Activated CD4-positive, alpha-beta T cell treated with anti-CD3 and anti-CD28 coated beads, Interleukin-2, amount 50 U/mL, for 1 hour (primary cell): ENCODE measurements around the gene PVALB.

Source experiments
- DNase-seq: peaks from one replicate; pipeline ENCODE4 v3.0.0-alpha.2; 2020

Gene PVALB

DNA sequence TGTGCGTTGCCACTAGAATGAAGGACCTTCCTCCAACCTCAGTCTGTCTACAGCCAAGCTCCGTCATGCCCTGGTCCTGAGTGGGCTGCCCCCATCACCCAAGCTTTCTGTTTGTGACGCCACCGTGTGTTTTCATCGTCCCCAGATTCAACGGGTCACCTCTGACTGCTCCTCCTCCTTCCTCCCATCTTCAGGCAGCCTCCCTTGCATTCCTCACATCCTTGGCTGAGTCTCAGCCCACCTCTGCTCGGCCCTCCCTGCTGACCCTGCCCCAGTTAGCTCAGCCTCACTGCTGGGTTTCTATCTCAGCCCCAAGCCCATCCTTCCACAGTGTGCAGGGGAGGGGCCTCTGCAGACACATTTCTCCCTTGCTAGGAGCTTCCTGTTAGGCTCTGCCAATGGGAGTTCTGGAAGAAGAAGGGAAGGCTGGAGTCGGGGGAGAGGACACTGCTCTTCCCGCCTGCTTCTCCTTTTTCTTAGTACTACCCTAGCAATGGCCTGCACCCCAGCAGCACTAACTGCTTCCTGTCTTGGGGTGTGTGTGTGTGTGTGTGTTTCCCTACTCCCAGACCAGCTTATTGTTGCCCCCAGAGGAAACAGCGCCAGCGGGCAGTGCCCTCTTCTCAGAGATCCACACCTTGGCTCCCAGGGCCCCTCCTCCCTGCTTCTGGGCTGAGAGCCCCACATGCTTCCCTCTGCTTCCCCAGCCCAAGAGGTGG is 46.2 kb downstream of the PVALB start:
- DNase-seq, result no peak

DNA sequence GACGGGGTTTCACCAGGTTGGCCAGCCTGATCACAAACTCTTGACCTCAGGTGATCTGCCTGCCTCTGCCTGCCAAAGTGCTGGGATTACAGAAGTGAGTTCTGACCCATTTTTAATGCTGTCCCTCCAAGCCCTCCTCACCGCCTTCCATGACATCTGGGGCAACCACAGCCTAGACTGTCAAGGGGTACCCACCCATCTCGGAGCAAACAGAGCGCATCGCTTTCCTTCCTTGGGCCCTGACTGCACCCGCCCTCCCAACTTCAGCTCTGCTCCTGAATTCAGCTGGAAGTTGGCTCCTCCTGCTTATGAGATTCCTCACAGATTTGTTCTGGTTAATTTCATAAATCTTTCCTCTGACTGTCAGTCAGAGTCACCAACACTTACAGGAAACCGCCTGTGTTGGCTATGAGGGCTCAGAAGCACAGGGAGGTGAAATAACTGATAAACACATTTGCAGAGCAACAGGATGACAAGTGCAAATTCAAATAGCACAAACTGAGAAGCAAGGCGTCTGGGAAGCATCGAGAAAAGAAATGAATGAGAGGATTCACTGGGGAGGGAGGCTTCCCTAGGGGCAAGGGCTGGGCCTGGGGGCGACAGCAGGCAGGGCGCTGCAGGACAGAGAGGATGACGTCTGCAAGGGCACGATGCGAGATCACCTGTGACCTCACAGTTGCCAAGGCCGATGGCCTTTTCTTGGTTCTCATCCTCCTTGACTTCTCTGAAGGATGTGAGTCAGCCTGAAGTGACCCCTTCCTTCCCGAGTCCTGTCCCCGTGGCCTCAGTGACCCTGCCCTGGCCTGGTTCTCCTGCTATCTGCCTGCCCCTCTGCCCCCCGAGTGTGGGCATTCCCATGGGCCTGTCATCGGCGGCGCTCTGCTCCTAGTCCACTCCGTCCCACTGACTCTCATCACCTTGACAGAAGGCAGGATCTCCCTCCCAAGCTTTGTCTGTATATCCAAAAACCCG is 47.0 kb downstream of the PVALB start:
- DNase-seq, result no peak

DNA sequence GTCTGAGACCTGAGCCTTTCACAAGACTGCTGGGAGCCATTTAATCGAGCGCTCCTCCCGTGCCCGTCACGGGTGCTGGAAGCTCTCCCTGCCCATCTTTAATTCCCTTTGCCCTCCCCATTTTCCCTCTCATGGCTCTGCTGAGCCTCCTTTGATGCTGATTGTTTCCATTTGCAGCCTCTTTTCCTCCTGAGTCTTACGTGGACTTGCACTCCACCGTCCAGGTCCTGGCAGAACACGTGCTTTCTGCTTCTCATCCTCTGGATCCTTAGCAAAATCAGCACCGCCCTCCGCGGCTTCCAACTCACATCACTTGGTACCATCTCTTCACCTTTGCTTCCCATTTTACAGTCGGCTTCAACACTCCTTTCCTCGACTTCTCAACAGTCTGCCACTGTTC is 48.2 kb downstream of the PVALB start:
- no peak for DNase-seq

DNA sequence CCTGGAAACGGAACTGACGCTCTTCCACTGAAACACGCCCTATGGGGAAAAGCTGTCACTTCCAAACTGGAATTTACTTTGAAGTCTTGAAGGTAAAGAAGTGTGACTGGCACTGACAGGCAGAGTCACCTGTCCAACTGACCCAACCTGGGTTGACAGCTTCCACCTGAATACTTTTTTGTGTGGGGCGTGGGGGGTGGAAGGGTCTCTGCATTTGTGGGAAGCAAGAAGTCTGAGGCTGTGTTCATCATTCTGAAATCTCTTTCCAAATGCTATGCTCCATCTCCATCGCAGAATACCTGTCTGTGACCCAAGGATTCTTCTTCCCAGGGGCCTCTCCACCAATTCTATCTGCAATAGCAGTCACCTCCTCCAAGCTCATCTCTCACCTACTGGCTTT is 48.7 kb downstream of the PVALB start:
- DNase-seq, result no peak

DNA sequence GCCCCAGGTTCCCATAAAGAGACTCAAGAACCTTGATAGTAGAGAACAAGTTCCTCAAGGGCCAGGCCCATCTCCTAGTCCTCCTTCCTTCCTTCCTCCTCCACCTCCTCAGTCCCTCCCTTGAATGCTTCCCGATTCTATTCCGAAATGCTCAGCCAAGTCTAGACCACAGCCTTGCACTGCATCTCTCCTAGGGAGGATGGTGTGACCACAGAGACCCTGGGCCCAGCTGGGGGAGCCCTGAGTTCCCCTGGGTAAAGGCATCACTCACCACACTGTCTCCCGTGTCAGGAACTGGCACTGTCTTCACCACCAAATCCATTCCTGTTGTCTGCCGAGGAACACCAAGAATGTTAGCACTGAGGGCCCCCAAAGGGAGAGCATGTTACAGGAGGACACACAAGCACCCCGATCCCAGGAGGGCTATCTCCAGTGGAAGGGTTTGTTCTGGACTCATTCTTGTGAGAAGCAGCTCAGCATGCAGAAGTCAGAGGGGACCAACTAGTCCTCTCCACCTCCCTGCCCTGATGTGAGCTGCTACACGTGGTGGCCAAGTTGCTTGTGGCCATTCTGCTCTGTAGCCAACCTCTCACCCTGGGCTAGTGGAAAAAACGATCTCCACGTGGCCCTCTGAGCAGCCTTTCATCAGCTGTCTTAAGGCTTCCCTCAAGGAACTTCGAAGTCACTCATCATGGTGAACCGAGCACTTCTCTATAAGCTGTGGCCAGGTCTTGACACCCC is 49.6 kb downstream of the PVALB start:
- no peak for DNase-seq

DNA sequence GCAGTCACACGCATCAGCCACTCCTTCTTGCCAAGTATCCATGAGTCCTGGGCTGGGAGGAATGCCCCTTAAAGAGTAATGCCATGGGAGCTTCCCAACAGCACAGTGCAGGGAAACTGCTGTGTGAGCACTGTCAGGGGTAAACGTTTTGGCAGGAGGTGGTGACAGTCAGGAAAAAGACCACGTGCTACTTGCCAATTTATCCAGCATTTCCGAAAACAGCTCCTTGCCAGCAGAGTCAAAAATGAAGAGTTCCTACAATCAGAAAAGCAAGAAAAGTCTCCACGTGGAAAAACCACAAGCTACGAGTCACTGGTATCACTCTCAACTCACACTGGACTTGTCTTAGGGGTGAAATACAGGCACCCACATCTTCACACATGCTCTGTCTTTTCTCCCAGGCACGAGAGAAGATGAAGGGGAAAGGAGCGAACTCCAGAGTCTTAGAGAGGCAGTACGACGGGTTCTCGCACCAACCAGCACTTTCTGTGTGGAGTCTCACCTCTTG is 50.8 kb downstream of the PVALB start:
- DNase-seq, result no peak

DNA sequence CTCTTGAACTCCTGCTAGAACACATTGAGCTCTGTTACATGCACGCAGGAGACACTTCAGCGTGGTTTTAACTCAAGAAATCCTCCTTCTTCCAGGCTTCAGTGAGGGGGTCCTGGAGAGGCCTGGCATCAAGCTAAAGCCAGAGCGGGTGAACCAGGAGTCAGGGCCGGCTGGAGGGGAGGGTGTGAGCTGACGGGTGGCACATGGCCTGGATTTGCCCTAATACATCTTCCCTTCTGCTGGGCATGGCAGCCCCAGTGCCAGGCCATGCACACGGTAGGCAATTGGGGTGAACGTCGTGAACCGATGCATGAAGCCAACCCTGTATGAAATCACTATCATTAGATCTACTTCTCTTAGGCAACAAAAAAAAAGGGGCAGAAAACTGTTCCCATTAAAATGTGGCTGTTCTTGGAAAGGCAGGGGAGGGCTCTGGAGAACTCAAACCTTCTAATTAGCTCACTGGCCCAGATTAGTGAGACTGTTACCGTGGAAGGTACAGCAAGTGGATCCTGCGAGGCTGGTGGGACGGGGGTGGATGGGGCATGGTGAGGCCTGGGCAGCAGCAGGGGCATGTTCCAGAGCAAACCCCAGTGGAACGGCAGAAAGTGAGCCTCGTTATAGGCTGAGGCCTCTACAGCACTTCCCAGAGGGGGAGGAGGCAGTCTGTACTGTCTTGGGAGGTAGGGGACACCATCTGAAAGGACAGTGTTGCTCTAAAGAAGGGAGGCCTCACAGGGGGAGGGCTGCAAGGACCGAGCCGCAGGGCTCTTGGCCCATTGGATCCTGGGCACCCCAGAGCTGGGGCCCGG is 51.5 kb downstream of the PVALB start:
- DNase-seq, result no peak

DNA sequence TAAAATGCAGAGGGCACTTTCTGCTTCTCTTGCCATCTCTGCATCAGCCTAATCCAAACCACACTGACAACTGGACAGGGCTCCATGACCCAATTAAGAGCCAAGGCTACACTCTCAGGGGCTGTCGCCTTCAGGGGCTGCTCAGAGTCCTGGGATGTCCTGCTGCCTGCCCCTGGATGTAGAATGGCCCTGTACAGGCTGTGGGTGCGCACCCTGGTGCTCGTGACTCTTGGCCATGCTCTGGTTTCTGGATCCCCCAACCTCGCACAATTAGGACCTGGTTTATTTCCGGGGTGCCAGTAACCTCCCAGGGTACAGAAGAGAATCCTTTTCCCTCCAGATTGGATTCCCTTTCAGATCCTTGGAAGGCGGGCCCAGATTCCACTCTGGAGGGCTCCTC is 52.2 kb downstream of the PVALB start:
- no peak for DNase-seq

DNA sequence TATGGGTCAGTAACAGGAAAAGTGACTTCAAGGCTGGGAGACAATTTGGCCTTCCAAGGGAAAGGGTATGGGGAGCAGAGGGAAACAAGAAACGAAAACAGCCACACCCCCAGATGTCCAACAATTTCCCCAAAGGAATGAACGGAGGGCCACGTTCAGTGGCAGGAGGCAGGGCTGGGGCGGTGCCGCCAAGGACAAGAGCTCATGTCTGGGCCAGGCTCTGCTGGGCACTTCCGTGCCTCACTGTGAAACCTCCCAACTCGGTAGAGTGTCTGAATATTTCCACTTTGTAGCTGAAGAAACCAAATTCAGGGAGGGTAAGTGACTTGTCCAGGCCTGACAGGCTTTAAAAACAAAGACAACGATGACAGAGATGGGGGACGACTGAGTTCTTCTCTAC is 52.8 kb downstream of the PVALB start:
- no peak for DNase-seq

DNA sequence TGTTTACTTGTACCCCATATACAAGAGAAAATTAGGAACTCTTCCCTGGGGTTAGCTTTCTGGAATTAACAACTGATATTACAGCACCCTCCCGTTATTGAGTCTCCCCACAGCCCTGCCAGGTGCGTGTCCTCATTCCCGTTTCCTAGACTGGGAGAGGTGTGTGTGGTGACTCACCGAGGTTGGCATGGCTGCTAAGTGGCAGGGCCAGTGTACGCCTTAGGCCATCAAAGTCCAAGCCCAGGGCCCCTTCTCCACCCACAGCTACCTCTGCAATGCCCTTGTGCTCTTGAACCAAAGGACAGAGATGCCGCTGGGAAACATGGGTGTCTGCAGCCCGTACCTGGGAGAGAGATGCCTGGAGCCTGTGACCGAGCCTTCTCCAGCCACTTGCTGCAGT is 53.3 kb downstream of the PVALB start:
- no peak for DNase-seq

DNA sequence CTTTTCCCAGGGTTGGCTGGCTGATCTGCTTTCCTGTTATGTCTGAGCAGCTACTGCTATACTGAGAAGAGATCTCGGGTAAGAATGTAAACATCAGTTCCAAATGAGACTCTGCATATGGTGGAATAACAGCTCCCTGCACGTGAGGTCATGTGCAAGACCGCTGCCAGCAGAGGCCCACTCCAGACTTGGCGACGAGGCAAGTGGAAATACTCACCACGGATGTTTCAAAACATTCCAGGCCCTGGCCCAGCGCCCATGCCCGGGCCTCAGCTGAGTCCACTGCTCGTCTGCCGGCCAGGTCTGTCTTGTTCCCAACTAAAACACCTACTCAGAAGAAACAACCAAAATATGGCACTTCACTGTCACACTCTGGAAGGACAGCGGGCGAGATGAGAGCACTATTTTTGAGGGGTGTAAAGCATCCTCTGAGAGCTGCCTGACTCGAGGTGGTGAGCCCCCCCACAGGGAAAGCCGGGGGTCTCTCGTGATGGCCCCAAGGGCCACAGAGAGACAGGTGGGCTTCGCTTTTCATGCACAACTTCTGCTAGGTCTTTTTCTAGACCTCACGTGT is 54.1 kb downstream of the PVALB start:
- no peak for DNase-seq

DNA sequence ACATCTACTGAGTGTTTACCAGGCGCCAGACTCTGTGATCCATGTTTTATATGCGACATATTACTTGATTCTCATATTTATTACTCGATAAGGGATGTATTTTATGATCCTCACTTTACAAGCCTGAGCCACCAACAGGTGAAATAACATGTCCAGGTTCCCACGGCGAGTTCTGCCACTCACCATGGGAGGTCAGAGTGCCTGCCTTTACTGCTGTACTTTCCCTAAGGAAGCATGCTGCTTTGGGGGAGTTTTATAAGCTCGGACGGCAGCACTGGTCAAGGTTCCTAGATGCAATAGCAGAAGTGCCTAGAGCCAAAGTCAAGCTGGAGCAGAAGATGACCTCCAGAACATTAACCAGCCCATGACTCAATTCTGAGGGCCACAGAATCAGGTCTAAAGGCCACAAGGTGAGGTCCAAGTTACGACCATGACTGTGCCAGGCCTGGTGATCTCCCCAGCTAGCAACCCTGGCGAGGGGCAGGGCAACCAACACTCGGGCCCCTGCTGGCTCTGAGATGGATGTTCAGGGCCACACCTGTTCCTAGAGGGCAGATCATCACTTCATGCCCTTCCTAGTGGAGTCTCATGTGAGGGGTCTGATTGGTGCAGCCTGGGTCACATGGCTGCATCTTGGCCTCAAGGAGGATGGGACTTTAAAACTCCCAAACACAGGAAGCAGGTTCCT is 55.1 kb downstream of the PVALB start:
- DNase-seq, result no peak

DNA sequence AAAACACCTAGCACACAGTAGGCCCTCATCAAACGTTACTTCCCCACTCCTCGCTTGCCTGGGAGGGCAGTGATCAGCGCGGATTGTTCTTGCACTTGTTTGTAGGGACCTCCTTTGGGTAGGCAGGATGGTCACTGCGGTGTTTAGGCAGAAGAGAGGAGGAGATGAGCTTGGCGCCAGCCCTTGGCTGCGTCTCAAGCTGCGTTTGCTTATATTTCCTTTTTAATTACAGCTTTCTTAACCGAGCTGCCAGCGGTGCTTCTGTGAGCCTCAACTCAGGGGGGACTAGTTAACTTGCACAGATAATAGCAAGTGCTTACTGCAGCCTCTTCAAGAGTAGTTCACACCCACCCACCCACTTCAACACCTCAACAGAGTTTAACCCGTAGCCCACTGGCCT is 56.0 kb downstream of the PVALB start:
- DNase-seq, result no peak

DNA sequence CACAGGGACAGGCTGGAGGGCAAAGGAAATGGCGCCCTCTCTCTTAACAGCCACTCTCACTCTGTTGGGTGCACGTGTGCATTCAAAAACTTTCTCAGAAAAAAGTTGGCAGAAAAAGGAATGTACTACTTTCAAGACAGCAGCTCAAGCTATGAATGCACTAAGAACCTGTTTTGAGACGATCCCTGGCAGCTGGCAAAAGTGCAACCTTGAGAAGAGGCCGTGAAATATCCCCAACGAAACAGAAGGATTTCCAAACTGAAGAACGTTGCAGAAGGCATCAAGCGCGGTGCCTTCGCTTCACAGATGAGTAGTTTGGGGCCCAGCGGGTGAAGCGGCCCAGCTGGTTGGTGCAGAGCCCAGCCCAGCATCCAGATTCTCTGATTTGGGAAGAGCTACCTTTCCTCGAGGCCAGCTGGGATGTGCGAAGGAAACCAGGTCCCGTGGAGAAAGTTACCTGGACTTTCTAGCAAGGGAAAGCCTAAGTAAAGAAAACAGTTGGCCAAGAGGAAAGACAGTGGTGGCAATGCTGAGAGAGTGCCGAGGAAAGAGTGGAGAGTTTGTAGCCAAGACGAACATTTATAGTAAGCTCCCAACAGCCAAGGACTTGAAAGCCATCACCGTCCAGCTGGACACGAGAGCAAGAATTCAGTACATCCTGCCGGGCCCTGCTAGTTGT is 57.2 kb downstream of the PVALB start:
- no peak for DNase-seq

DNA sequence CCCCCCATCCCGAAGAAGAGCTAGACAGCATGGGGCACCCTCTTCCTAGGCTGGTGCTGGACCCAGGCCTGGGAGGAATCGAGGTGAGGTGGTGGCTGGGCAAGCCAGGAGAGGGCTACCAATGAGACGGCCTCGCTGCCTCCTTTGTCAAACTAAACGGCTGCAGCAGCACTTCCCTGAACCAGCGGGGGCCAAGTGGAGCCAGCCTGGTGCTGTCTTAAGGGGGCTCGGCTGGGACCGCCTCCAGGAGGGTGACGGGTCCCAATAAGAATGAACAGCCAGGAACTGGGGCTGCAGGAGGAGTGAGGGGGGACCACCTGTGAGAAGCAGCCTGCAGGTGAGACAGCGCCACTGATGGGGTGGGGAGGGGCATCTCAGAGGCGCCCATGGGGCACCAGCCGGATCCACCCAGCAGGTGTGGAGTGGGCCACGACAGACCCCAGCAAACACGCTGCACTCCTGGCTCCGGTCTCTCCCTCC is 58.0 kb downstream of the PVALB start:
- DNase-seq, result no peak

DNA sequence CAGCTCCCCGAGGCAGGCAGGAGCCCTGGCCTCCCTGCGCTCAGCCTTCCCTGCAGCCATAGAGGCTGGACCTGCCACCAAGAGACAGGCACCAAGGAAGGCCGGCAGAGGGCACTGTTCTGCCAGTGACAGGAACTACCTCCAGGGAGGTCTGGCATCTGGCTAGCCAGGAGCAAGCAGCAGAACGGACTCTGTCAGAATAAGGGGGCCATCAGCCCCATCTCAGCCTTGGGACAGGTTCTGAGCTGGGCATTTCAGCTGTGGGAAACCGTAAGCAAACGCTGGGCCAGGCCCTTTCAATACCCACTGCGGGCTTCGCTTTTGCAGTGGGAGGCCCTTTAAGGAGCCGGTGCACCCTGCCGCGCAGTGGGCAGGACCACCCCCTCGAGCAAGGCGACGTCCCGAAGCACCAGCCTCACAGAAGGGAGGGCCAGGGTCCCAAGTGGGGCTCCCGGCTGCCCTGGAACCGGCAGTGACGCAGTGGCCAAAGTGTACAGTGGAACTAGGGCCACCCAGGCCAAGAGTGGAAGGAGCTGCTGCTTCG is 59.1 kb downstream of the PVALB start:
- DNase-seq, result peak; percentile 72

DNA sequence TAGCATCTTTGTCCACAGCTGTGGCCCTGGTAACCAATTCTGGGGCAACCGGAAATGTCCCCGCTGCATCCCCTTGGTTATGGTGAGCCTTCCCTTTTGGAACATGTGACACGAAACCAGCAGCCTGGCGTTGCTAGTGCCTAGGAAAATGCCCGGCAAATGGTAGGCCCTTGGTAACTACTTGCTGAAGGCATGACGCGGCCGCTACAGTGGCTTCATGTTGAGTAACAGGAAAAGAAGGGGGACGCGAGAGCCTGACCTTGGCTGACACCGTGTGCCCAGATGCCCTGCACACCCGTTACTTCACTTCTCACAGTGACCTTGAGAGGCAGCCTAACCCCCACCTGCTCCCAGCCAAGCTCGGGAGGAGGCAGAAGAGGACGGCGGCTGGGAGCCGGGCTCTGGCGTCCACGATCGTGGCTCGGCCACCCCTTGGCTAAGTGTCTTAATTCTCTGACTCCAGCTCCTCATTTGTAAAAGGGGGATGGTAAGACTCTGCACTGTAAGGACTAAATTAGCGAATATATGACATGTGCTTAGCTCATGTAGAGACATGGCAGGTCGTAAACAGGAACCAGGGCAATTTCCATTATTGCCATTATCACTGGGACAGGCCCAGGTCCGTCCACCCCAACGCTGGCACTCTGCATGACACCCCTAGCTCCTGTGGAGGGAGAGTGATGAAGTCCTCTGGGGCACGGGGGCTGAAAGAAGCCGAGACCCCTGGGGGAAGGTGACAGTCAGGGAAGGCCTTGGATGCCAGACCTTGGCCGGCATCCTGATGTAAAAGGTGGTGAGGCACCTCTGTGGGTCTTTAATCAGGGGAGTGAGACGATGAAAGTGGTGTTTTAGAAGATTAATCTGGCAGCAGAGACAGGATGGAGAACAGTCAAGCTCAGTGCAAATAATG is 59.8 kb downstream of the PVALB start:
- DNase-seq, result no peak

DNA sequence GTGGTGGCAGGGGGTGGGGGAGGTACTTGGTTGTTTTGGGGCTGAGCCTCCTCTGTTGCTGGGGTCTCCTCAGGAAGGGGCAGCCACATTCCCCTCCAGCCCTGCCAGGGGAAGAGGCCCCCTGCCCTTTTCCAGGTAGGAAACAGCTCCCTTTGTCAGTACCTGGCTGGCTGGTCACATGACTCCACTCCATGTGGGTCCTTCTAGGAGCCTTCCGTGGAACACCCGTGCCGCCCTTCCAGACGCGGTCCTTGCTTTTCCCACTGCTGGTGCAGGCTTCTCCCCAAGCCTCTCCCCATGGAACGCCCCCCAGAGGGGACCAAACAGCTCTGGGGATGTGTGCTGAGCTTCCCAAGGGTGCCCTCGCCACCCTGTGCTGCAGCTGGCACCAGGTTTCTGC is 60.8 kb downstream of the PVALB start:
- no peak for DNase-seq

DNA sequence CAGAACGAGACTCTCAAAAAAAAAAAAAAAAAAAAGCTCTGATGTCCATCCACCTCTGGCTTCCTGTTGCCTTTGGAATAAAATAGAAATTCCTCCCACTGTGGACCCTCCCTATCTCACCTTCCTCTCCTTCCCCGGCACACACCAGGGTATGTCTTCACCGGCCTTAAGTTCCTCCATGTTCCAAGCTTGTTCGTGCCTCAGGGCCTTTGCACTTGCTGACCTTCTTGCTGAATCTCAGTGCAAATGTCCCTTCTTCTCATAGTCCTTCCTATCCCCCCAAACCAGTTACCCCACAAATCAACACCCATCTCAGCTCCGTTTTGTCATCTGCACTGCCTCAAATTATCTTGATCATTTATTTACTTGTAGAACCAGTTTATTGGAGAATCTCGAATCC is 61.5 kb downstream of the PVALB start:
- DNase-seq, result no peak
